DND-41 (cell line): ENCODE data around the gene GCC1.

Experiments
- EZH2 ChIP-seq: IDR thresholded peaks from 3 replicates; pipeline ENCODE4 v1.6.1; 2012; ENCODE audit warnings: borderline replicate concordance, low read depth, mild to moderate bottlenecking, moderate library complexity, low read length, inconsistent platforms; ENCODE audit not compliant: severe bottlenecking
- TF ChIP-seq, protein P1 (sequence below): IDR thresholded peaks from 2 replicates; pipeline ENCODE4 v1.5.1; 2012; ENCODE audit warnings: borderline replicate concordance, low read length, moderate library complexity, mild to moderate bottlenecking; ENCODE audit not compliant: poor library complexity, severe bottlenecking; ENCODE audit errors: extremely low read depth

DNA sequence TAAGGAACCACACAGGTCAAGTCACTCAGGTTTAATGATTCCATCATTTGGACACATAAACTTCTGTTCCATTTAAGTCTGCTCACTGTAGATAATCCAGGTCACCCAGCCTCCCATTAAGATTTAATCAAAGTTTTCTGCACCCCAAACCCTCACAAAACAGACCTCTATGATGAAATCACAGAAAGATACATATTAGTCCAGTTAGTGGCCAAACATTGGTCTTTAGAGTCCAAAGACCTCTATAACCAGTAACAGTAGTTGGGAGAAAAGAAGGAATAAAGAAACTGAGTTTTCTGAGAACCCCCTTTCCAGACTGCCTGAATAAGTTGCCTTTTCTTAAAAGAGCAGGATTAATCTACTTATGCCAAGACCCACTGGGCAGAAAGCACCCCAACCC is 4.8 kb downstream of the GCC1 start:
- TF ChIP-seq, protein P1, sequence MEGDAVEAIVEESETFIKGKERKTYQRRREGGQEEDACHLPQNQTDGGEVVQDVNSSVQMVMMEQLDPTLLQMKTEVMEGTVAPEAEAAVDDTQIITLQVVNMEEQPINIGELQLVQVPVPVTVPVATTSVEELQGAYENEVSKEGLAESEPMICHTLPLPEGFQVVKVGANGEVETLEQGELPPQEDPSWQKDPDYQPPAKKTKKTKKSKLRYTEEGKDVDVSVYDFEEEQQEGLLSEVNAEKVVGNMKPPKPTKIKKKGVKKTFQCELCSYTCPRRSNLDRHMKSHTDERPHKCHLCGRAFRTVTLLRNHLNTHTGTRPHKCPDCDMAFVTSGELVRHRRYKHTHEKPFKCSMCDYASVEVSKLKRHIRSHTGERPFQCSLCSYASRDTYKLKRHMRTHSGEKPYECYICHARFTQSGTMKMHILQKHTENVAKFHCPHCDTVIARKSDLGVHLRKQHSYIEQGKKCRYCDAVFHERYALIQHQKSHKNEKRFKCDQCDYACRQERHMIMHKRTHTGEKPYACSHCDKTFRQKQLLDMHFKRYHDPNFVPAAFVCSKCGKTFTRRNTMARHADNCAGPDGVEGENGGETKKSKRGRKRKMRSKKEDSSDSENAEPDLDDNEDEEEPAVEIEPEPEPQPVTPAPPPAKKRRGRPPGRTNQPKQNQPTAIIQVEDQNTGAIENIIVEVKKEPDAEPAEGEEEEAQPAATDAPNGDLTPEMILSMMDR = no peak
- no peak for TF ChIP-seq EZH2
